SK-N-SH (cell line): ENCODE results near the gene NAP1L1. TPM values are rescaled to one million over a fixed set of nuclear protein-coding genes. Genes with fewer than 3 reads are reported as not detected.

Experiments
- CTCF ChIA-PET: fragments of 300-600, 350-600 bp; formaldehyde crosslinking; extraction: SDS; loops from one replicate; lab custom pipeline; 2021; lab: Yijun Ruan, JAX
- POLR2A ChIA-PET: fragments of 350-600 bp; sonication (Branson Sonifier 250); formaldehyde crosslinking; extraction: SDS; loops from one replicate; lab custom pipeline; 2020; ENCODE audit warnings: antibody characterized with exemption, inconsistent platforms; lab: Yijun Ruan, JAX
- DNase-seq: peaks from one replicate; pipeline ENCODE4 v3.0.0; 2012
- H2AFZ ChIP-seq: fragments of 200-600 bp; sonication (generic); 2 replicates; pipeline ENCODE4 v1.8.1; 2016; ENCODE audit warnings: antibody characterized with exemption, mild to moderate bottlenecking, low read depth
- H3F3A ChIP-seq: fragments of 200-600 bp; sonication (generic); replicated peaks from 2 replicates; pipeline ENCODE3; 2016; ENCODE audit warnings: antibody characterized with exemption, mild to moderate bottlenecking; ENCODE audit not compliant: insufficient read depth
- H3K27ac ChIP-seq, 2 experiments: fragments of 200-500 bp in 1 of 2; fragments of 200-600 bp in 1 of 2; sonication (Bioruptor generic) in 1 of 2; sonication (generic), shearing (Covaris generic) in 1 of 2; 2 replicates each; pipeline versions ENCODE4 v1.5.1 to v1.6.1; 2014 to 2016; ENCODE audit warnings: low read depth in 2 of 2, inconsistent platforms in 1 of 2, low read length in 1 of 2, mild to moderate bottlenecking in 1 of 2, mixed read lengths in 1 of 2
- H3K27me3 ChIP-seq: fragments of 200-600 bp; sonication (generic), shearing (Covaris generic); 2 replicates; pipeline ENCODE4 v1.6.1; 2016; ENCODE audit warnings: mixed run types; ENCODE audit not compliant: insufficient read depth
- H3K36me3 ChIP-seq, 2 experiments: fragments of 200-500 bp in 1 of 2; fragments of 200-600 bp in 1 of 2; sonication (Bioruptor generic) in 1 of 2; sonication (generic) in 1 of 2; replicated peaks in 1 of 2; 2 replicates each; pipeline versions ENCODE3 to v1.5.1; 2014 to 2016; ENCODE audit warnings: low read length in 1 of 2, mild to moderate bottlenecking in 1 of 2; ENCODE audit not compliant: insufficient read depth in 2 of 2, control insufficient read depth in 1 of 2
- H3K4me1 ChIP-seq, 2 experiments: fragments of 200-500 bp in 1 of 2; fragments of 200-600 bp in 1 of 2; sonication (Bioruptor generic) in 1 of 2; sonication (generic), shearing (Covaris generic) in 1 of 2; 2 replicates each; pipeline versions ENCODE4 v1.5.1 to v1.6.1; 2014 to 2016; ENCODE audit warnings: low read depth in 1 of 2, low read length in 1 of 2, mixed run types in 1 of 2; ENCODE audit not compliant: insufficient read depth in 2 of 2, control insufficient read depth in 1 of 2
- H3K4me2 ChIP-seq: fragments of 200-600 bp; sonication (generic), shearing (Covaris generic); 2 replicates; pipeline ENCODE4 v1.6.1; 2017; ENCODE audit warnings: mixed run types
- H3K4me3 ChIP-seq, 2 experiments: fragments of 200-500 bp in 1 of 2; fragments of 200-600 bp in 1 of 2; sonication (Bioruptor generic) in 1 of 2; sonication (generic), shearing (Covaris generic) in 1 of 2; 2 replicates each; pipeline versions ENCODE4 v1.5.1 to v1.8.1; 2014 to 2016; ENCODE audit warnings: low read depth in 2 of 2, inconsistent platforms in 1 of 2, low read length in 1 of 2, mild to moderate bottlenecking in 1 of 2, mixed read lengths in 1 of 2, moderate library complexity in 1 of 2
- H3K79me2 ChIP-seq: fragments of 200-600 bp; sonication (generic); 2 replicates; pipeline ENCODE4 v1.8.1; 2017; ENCODE audit warnings: mild to moderate bottlenecking; ENCODE audit not compliant: insufficient read depth
- H3K9ac ChIP-seq: fragments of 200-600 bp; sonication (generic); 2 replicates; pipeline ENCODE4 v1.6.1; 2017; ENCODE audit warnings: mixed run types
- H3K9me2 ChIP-seq: fragments of 200-600 bp; sonication (generic); 2 replicates; pipeline ENCODE4 v1.6.1; 2017; ENCODE audit warnings: mixed run types
- H3K9me3 ChIP-seq: fragments of 200-600 bp; sonication (generic); 2 replicates; pipeline ENCODE4 v1.6.1; 2017; ENCODE audit warnings: mixed run types, mild to moderate bottlenecking, moderate library complexity
- H4K20me1 ChIP-seq: fragments of 200-600 bp; sonication (generic); 2 replicates; pipeline ENCODE4 v1.6.1; 2017; ENCODE audit warnings: mild to moderate bottlenecking, mixed run types; ENCODE audit not compliant: insufficient read depth
- CTCF ChIP-seq: fragments of 200-600 bp; sonication (generic); IDR thresholded peaks from 2 replicates; pipeline ENCODE4 v1.6.1; 2017; ENCODE audit warnings: antibody characterized with exemption, mild to moderate bottlenecking, moderate library complexity
- EP300 ChIP-seq, 2 experiments: IDR thresholded peaks; 2 replicates each; pipeline versions ENCODE4 v1.4.0 to v1.6.1; 2012; ENCODE audit warnings: borderline replicate concordance in 1 of 2, low read depth in 1 of 2, low read length in 1 of 2
- EZH2phosphoT487 ChIP-seq: fragments of 200-600 bp; sonication (generic); IDR thresholded peaks from 2 replicates; pipeline ENCODE4 v1.6.1; 2017; ENCODE audit warnings: low read depth, mixed run types, mild to moderate bottlenecking, antibody characterized with exemption, moderate library complexity, borderline replicate concordance
- FOSL2 ChIP-seq: IDR thresholded peaks from 2 replicates; pipeline ENCODE4 v1.4.0; 2012; ENCODE audit warnings: low read depth, mild to moderate bottlenecking, moderate library complexity, borderline replicate concordance
- FOXJ3 ChIP-seq: sonication (generic); formaldehyde crosslinking; IDR thresholded peaks from 2 replicates; pipeline ENCODE4 v1.5.1; 2020; ENCODE audit warnings: mild to moderate bottlenecking, missing genetic modification reagents
- FOXM1 ChIP-seq: IDR thresholded peaks from 2 replicates; pipeline ENCODE4 v1.4.0; 2012; ENCODE audit warnings: low read depth, mild to moderate bottlenecking
- GABPA ChIP-seq: IDR thresholded peaks from 2 replicates; pipeline ENCODE4 v1.4.0; 2012; ENCODE audit warnings: low read depth, mild to moderate bottlenecking
- GATA2 ChIP-seq: sonication (generic); formaldehyde crosslinking; IDR thresholded peaks from 2 replicates; pipeline ENCODE4 v1.5.0; 2020; ENCODE audit warnings: mild to moderate bottlenecking, missing genetic modification reagents
- JUND ChIP-seq: IDR thresholded peaks from 2 replicates; pipeline ENCODE4 v1.4.0; 2012
- MAX ChIP-seq: IDR thresholded peaks from 2 replicates; pipeline ENCODE4 v1.4.0; 2012; ENCODE audit warnings: low read depth
- MEF2A ChIP-seq: IDR thresholded peaks from 2 replicates; pipeline ENCODE4 v1.4.0; 2012; ENCODE audit warnings: low read depth, borderline replicate concordance
- MXI1 ChIP-seq: IDR thresholded peaks from 2 replicates; pipeline ENCODE4 v1.6.1; 2012; ENCODE audit warnings: mild to moderate bottlenecking, low read depth, low read length, improper control_type of control experiment
- PBX3 ChIP-seq: IDR thresholded peaks from 2 replicates; pipeline ENCODE4; 2012
- POLR2AphosphoS5 ChIP-seq: IDR thresholded peaks from 2 replicates; pipeline ENCODE4 v1.6.1; 2012; ENCODE audit warnings: low read depth, low read length
- REST ChIP-seq: IDR thresholded peaks from 2 replicates; pipeline ENCODE4 v1.6.1; 2012; ENCODE audit warnings: mild to moderate bottlenecking, low read depth, low read length, moderate library complexity
- RFX5 ChIP-seq: IDR thresholded peaks from 2 replicates; pipeline ENCODE4 v1.6.1; 2012; ENCODE audit warnings: mild to moderate bottlenecking, improper control_type of control experiment, low read length
- SIN3A ChIP-seq: IDR thresholded peaks from 2 replicates; pipeline ENCODE4 v1.6.1; 2012; ENCODE audit warnings: low read depth, mild to moderate bottlenecking, low read length, moderate library complexity, borderline replicate concordance
- SMC3 ChIP-seq: IDR thresholded peaks from 2 replicates; pipeline ENCODE4 v1.6.1; 2012; ENCODE audit warnings: low read depth, low read length, improper control_type of control experiment
- TAF1 ChIP-seq: IDR thresholded peaks from 2 replicates; pipeline ENCODE4 v1.6.1; 2012; ENCODE audit warnings: low read depth, mild to moderate bottlenecking, low read length, moderate library complexity, borderline replicate concordance
- TCF12 ChIP-seq: IDR thresholded peaks from 2 replicates; pipeline ENCODE4 v1.4.0; 2012
- USF1 ChIP-seq: IDR thresholded peaks from 2 replicates; pipeline ENCODE4 v1.4.0; 2012; ENCODE audit warnings: low read depth, borderline replicate concordance
- YY1 ChIP-seq: IDR thresholded peaks from 2 replicates; pipeline ENCODE4 v1.4.0; 2012; ENCODE audit warnings: low read depth, mild to moderate bottlenecking
- ZBTB33 ChIP-seq: IDR thresholded peaks from 2 replicates; pipeline ENCODE4 v1.4.0; 2012; ENCODE audit warnings: low read depth, borderline replicate concordance
- WGBS: methylation state at CpG from one replicate; pipeline ENCODE4 v1.1.6; 2017; ENCODE audit warnings: low lambda C conversion rate; 5-methylcytosine and 5-hydroxymethylcytosine counted together
- polyA plus RNA-seq, 3 experiments: library from polyadenylated mRNA; depleted of rRNA; stranded (reverse); fragments of >200 nt; gene quantifications; 2 replicates each; pipeline ENCODE4 v1.2.3, GENCODE V29; 2012

The NAP1L1 gene
- polyA plus RNA-seq, 1 of the 3 experiments (the other 2 are of a cell fraction), result 197 TPM

- Histone ChIP-seq H3K9me2 (no peaks in the 10 kb centered on the region), H3K4me3 (peak overlapping the region; percentile 88 to 93), H3K4me1 (peaks cover 13 to 14% of the 10 kb centered on the region in 2 experiments; a peak in 3 of 4 replicates), H3K79me2 (peaks cover 43% of the 10 kb centered on the region), H3K9ac (peak overlapping the region; percentile 99), H3K27ac (peak overlapping the region; percentile 98), H2AFZ (peak overlapping the region; percentile 83), H3K9me3 (no peaks in the 10 kb centered on the region), H3K36me3 (peaks cover 6 to 7% of the 10 kb centered on the region in 2 experiments), H3K27me3 (no peaks in the 10 kb centered on the region), H3K4me2 (peak overlapping the region; percentile 78), H4K20me1 (peaks cover 37% of the 10 kb centered on the region), H3F3A (peaks cover 14% of the 10 kb centered on the region)
- DNase-seq, result no peak
- WGBS, result under 1% methylated on average over 37 of the region's 44 CpGs
- CTCF ChIA-PET, result interaction anchor here (0.6 to 0.7 kb wide), 3 partner anchors 20 to 380 kb away, joined by 3 read pairs; no protein-coding TSS in a partner anchor
- POLR2A ChIA-PET, result interaction anchor here (1.7 kb wide), 1 partner anchor 263 kb away, joined by 8 read pairs; the partner anchor contains the start of gene BBS10
- TF ChIP-seq MEF2A (no peak), YY1 (no peak), POLR2AphosphoS5 (peak; percentile 37), GATA2 (no peak), FOXM1 (0 out of 2 replicates have a peak, but pooled peaks have one; percentile 10), MXI1 (peak; percentile 52; the same call in 1 of the 2 replicates), JUND (no peak; the same call in 1 of the 2 replicates), SIN3A (no peak; the same call in 1 of the 2 replicates), FOXJ3 (CRISPR knock-in tag) (no peak), RFX5 (no peak), TAF1 (peak; percentile 50; the same call in 1 of the 2 replicates), EP300 (IDR thresholded peaks at IDR 0.05; ENCODE audit: borderline replicate concordance in 1 of 2, low read depth in 1 of 2, low read length in 1 of 2) (no peak; a peak in 3 of 4 replicates), CTCF (peak; percentile 61), EZH2phosphoT487 (no peak), SMC3 (peak; percentile 22), USF1 (peak; percentile 34; the same call in 1 of the 2 replicates), REST (no peak; the same call in 1 of the 2 replicates), ZBTB33 (no peak), PBX3 (peak; percentile 17; the same call in 1 of the 2 replicates), TCF12 (no peak), FOSL2 (no peak), MAX (peak; percentile 56; the same call in 1 of the 2 replicates), GABPA (peak; percentile 5; the same call in 1 of the 2 replicates)
Observed at GRCh38 chr12:76084863-76085519, 506 bp upstream of the NAP1L1 start.
